ENCODE results near the gene DOCK8.

Gene DOCK8

DNA sequence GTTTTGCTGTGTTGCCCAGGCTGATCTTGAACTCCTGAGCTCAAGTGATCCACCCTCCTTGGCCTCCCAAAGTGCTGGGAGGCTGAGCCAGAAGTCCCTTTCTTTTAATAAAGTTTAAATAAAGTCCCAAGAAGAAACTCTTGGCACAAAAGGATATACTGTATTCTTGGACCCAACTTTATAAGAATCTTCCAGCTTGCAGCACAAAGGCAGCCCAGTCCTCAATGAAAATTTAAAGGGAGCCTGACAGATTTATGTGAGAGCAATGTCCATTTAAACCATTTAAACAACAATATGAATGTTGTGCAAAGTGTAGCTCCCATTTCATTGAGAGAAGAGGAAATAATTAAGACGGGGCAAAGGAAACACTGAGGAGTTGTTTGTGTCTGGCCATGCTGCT, 217.0 kb downstream of the DOCK8 start:
- DNase-seq: no peak

- no peak for DNase-seq
These were observed 221.8 kb downstream of the DOCK8 start for GRCh38 chr9:436482-436881.

GRCh38 chr9:437066-437465, 222.4 kb downstream of the DOCK8 start:
- DNase-seq: no peak

DNA sequence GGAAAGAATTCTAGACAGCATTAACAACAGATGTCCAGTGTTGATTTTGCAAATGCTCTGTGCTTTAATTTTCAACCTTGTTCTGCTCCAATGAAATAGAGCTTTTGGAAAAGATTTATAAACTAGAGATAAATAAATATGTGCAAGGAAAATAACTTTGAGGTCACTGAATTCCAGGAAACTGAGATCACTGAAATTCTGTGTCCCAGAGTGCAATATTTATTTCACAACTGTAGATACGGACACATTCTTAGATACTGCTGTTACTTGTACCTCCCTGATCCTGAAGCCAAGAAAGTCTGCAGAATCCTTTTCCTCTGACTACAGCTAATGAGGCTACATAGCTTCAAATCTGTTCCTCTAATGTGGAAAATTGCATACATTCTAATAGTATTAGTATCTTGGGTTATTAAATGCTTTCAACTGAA, 222.9 kb downstream of the DOCK8 start:
- DNase-seq: no peak

- no peak for DNase-seq
These were observed 223.4 kb downstream of the DOCK8 start for GRCh38 chr9:438066-438465.

GRCh38 chr9:438961-439768, 224.5 kb downstream of the DOCK8 start:
- DNase-seq: no peak

DNA sequence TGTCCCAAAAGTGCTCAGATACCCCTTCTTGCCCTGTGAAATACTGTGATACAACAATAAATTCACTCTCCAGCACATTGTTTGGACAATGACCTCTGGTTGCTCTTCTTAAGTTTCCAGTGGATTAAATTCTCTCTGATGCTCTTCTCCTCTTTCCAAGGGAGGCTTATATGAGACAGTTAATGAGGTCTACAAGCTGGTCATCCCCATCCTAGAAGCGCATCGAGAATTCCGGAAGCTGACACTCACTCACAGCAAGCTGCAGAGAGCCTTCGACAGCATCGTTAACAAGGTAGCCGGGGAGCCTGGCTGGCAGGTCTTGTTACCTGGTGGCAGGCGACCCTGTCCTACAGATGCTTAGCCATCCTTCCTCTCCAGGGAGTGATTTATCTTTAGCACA, 226.5 kb downstream of the DOCK8 start:
- no peak for DNase-seq

DNA sequence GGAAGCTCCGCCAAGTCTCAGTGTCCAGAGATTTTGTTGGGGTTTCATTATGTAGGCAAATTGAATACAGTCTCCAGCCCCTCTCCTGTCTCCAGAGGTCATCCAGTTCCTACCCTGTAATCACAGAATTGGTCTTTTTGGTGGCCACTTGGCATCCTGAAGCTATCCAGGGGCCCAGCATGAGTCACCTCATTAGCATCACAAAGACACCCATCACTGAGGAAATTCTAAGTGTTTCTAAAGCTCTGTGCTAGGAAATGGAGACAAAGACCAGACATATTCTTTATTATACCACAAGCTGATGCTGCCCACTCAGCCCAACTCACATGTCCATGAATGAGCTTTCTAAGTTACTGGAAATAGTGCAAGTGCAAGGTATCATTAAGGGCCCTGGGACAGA, 229.9 kb downstream of the DOCK8 start:
- no peak for DNase-seq

DNA sequence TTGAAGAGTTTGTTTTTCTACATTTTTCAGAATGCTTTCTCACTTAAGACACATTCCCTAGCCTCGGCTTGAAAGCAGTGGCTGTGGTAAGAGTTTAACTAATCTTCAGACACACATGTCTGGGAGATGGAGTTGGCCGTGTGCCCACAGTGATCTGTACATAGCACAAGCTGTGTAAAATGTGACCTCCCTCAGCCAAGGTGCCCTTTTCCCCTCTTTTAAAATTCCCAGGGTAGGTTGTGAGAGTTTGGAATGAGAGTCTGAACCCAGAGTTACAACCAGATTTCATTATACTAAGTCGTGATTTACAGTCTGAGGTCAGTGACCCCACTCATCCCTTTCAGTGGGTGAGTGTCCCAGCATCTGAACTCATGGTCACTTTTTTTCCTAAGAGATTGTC, 230.4 kb downstream of the DOCK8 start:
- DNase-seq: no peak

DNA sequence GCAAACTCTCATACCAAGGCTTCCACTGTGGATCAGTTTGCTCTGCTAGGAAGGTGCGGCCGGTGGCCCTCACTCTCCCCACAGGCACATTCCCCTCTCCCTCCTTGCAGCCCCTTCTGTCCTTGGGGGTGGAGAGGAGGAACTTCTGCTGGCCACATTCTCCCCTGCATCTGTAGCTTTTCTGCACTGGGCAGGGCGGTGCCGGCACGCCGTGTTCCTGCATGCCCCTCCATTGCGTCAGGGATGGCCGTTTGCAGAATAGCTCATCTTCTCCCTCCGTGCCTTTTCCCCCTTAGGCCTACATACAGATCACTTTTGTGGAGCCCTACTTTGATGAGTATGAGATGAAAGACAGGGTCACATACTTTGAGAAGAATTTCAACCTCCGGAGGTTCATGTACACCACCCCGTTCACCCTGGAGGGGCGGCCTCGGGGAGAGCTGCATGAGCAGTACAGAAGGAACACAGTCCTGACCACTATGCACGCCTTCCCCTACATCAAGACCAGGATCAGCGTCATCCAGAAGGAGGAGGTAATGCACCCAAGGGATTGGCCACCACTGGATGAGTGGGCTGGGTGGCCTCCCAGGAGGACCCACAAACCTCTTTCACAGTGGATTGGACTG, 231.5 kb downstream of the DOCK8 start:
- DNase-seq: no peak

DNA sequence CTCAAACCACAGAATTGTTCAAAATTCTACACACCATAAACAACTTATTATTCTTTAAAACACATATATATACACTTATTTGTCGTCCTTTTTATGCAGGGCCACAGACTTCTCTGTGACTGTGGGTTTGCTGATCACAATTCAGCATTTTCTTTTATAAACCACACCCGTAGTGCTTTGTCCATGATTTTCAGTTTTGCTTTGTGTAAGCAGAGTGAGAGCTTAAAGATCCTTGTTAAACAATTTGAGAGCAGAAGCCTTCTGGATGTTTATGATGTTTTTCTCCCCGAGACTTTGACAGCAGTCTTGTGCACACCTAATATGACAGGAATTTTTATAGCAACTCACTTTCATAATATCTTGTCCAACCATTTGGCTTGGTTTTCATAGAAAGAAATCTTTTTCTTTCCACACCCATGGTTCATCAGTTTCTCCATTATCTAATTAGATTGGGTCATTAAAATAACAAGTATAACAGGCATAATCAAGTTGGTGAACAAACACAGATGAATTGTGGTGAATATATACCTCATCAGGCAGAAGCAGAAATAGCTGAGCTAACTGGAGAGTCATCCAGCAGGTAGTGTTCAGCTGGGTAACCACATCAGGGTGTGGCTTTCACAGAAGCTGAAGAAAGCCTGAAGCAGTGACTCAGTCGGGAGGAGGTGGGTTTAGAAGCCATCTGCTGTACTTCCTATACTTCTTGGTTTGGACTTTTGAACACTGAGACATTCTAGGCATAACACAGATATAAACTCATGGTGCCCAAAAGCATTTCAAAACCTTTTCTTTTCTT, 232.8 kb downstream of the DOCK8 start:
- peak; percentile 67 to 72 for DNase-seq

GRCh38 chr9:450057-450456, 235.4 kb downstream of the DOCK8 start:
- DNase-seq: no peak

GRCh38 chr9:450561-450960, 235.9 kb downstream of the DOCK8 start:
- DNase-seq: no peak

DNA sequence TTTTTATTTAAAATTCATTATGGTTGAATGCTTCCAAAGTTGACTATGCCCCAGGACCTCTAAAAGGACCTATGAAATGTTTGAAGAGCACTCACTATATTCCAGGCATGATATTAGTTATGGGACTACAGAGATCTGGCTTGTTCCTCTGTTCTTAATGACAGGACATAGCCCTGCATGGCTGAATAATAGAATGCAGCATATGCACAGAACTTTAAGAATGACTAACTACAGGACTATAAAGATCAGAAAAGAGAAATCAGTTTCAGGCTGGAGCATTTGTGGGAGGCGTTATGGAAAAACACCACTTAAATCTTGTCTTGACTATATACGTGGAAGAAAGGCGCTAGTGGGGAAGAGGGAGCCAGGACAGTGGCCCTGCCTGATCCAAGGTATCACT, 239.2 kb downstream of the DOCK8 start:
- no peak for DNase-seq

DNA sequence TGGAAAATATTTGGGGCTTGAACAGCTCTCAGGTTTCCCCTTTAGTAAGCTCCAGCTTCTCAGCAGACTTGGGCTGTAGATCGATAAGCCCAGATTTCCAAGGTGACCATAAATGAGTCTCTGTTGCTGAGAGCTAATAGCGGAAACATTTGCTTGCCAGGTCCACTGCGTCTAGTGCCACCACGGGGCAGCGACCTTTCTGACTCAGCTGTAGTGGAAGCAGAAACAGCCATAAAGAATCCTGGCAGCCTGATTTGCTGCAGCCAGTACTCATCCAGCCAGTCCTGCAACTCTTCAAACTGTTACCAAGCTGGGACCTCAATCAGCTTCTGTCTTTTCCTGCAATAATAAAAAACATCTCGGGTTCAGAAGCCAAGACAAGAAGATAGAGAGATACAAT, 241.7 kb downstream of the DOCK8 start:
- no peak for DNase-seq

GRCh38 chr9:458590-458989, 243.9 kb downstream of the DOCK8 start:
- no peak for DNase-seq

DNA sequence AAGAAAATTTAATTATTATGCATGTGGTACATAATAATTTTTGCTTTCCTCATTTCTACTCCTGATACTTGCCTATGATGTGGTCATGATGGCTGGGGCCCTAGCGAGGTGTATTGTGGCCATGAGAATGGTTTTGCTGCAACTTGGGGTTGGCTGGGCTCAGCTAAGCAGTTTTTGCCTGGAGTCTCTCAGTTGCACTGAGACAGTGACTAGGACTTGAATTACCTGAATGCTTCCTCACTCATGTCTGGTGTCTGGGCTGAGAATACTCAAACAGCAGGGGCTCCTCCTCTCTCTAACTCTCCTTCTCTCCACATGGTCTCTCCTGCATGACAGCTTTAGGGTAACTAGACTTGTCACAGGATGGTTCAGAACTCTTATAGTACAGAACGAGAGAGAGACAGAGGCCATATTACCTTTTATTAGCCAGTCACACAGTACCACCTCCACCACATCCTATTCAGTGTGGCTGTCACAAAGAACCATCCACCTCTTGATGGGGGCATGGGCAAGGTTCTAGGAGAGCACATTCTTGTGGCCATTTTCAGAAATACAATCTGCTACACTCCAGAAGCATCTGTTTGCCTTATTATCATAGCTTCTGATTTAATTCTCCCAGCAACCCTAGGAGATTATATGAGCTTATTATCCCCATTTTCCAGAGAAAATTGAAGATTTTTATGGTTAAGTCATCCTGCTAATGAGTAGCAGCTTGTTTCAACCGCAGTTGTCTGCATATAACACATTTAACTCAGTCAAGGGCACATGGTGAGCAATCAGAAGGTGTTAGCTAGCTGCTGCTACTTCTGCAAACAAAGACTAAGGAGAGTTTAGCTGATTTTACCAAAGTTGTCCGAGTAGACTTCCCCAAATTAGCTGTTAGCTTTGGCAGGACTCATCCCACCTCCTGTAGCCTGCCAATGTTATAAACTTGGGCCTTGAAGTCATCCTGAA, 245.1 kb downstream of the DOCK8 start:
- no peak for DNase-seq

- no peak for DNase-seq
These were observed 247.5 kb downstream of the DOCK8 start for GRCh38 chr9:462121-462520.

- DNase-seq: no peak
These were observed 247.9 kb downstream of the DOCK8 start for GRCh38 chr9:462606-463005.

DNA sequence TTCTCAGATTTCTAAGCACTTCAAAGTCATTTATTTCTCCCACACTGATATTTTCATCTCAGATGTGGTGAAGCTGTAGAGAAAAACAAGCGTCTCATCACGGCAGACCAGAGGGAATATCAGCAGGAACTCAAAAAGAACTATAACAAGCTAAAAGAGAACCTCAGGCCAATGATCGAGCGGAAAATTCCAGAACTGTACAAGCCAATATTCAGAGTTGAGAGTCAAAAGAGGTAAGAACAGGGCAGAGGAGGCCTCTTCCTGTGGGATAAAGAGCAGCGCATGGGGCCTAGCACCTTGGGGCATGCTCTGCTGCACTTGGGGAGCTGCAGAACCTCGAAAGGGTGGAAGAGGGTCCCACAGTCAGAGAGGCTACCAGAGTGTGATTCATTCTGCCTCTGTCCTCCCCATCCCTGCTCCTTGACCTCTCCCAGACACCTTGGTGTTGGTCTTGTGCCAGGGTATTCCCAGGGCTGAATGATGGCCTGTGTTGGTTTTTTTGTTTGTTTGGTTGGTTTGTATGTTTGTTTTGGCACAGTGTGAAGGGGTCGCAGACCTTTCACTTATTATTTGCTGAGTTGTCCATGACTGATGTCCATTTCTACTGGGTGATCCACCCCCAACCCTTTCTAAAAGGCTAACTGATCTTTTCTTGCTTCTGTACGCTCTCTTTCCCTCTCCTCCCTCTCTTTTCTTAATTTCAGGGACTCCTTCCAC, 248.9 kb downstream of the DOCK8 start:
- no peak for DNase-seq

DNA sequence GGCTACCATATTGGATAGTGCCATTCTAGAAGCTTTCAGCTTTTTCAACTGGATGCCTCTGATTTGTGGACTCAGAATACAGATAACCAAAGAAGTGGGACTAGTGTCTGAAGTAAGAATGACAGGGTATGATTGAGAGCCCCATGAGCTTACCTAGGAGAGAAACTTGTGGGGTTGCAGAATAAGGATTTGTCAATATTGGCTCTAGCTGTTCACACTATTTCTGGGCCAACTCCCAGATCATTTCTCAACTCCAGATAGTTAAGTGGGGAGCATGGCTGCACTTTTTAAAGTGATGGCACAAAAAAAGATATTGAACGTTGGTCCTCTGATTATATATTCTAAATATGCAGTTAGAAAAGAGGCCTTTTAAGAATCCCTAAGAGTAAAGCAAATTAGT, 252.1 kb downstream of the DOCK8 start:
- no peak for DNase-seq
